Gastrocnemius medialis (tissue), 4 donors: ENCODE results near the gene DGCR2.

ENCODE experiments used
- POLR2A ChIP-seq, 2 donors: fragments of 450-650 bp; IDR thresholded peaks; one replicate each; pipeline ENCODE4 v1.6.1; 2017; ENCODE audit warnings: antibody characterized with exemption in 2 of 2, mild to moderate bottlenecking in 2 of 2, moderate library complexity in 2 of 2
- TF ChIP-seq, protein P1 (sequence below), 5 experiments: fragments of 450-650 bp in 3 of 5; fragments of 200-600 bp in 2 of 5; sonication (generic) in 2 of 5; IDR thresholded peaks in 4 of 5; conservative IDR thresholded peaks in 1 of 5; 1 replicate in 4 of 5; 2 replicates in 1 of 5; pipeline ENCODE4 v1.5.1; 2016 to 2019; ENCODE audit warnings: antibody characterized with exemption in 5 of 5, mild to moderate bottlenecking in 3 of 5, moderate library complexity in 3 of 5

DNA sequence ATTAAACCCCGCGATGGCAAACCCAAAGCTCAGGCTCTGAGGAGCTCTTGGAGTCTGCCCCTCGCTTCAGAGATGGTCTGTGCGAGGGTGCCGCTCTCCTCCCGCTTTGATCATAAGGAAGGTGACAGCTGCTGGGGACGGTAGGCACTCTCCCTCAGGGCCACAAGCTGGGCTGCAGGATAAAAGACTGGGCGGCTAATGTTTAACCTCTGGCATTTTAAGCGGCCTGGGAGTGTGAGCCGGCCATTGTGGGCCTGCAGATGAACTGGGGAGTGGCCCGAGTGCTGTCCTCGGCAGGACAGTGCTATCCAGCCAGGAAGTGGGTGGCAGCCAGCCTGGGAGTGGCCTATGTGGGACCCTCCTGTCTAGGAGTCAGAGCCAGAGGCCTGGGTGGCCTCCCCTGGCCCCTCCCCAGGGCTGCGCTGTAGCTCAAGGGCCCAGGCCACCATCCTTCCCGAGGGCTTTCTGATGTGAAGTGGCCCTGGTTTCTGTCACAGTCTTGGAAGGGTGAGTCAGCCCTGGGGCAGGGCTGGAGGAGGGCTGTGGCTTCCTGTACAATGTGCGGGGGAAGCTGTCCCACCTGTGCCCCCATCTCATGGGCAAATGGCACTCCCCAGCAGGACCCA lies 127.4 kb downstream of the DGCR2 start:
- TF ChIP-seq, protein P1, sequence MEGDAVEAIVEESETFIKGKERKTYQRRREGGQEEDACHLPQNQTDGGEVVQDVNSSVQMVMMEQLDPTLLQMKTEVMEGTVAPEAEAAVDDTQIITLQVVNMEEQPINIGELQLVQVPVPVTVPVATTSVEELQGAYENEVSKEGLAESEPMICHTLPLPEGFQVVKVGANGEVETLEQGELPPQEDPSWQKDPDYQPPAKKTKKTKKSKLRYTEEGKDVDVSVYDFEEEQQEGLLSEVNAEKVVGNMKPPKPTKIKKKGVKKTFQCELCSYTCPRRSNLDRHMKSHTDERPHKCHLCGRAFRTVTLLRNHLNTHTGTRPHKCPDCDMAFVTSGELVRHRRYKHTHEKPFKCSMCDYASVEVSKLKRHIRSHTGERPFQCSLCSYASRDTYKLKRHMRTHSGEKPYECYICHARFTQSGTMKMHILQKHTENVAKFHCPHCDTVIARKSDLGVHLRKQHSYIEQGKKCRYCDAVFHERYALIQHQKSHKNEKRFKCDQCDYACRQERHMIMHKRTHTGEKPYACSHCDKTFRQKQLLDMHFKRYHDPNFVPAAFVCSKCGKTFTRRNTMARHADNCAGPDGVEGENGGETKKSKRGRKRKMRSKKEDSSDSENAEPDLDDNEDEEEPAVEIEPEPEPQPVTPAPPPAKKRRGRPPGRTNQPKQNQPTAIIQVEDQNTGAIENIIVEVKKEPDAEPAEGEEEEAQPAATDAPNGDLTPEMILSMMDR (IDR thresholded peaks at IDR 0.05 in 4 of 5, conservative IDR thresholded peaks at IDR 0.05 in 1 of 5), result no peak
- no peak for TF ChIP-seq POLR2A (IDR thresholded peaks at IDR 0.05)
